H1 (cell line): ENCODE measurements around the gene WWC1. TPM values are rescaled to one million over a fixed set of nuclear protein-coding genes. Genes with fewer than 3 reads are reported as not detected.

Experiments used
- CTCF ChIA-PET: fragments of 300-600 bp; sonication (Branson Sonifier 250); formaldehyde crosslinking; loops from one replicate; lab custom pipeline; 2021; ENCODE audit not compliant: partially characterized antibody; lab: Charles Lee
- POLR2A ChIA-PET: fragments of 300-600 bp; sonication (Branson Sonifier 250); formaldehyde crosslinking; loops from one replicate; lab custom pipeline; 2021; ENCODE audit warnings: inconsistent platforms; ENCODE audit not compliant: partially characterized antibody; lab: Charles Lee
- DNase-seq, 2 experiments: peaks; one replicate each; pipeline versions ENCODE4 v3.0.0 to v3.0.0-alpha.2; 2010 to 2022; ENCODE audit warnings: low spot score in 2 of 2, low read depth in 1 of 2, mixed read lengths in 1 of 2
- FAIRE-seq: peaks from 2 replicates; lab custom pipeline; 2011; peaks lifted over from hg19 to GRCh38; lab: Jason Lieb, UNC
- H2AFZ ChIP-seq: 2 replicates; pipeline ENCODE4 v1.8.1; 2012; ENCODE audit warnings: low read length, inconsistent platforms
- H2AK5ac ChIP-seq: 2 replicates; pipeline ENCODE4 v1.6.1; 2013; ENCODE audit warnings: low read depth, low read length
- H2BK120ac ChIP-seq: replicated peaks from 2 replicates; pipeline ENCODE3; 2013; ENCODE audit warnings: low read depth, low read length, inconsistent platforms
- H2BK12ac ChIP-seq: 2 replicates; pipeline ENCODE4 v1.6.1; 2013; ENCODE audit warnings: low read depth, low read length
- H2BK15ac ChIP-seq: 2 replicates; pipeline ENCODE4 v1.6.1; 2013; ENCODE audit warnings: low read length
- H2BK20ac ChIP-seq: 2 replicates; pipeline ENCODE4 v1.6.1; 2013; ENCODE audit warnings: low read length
- H2BK5ac ChIP-seq: 2 replicates; pipeline ENCODE4 v1.6.1; 2013; ENCODE audit warnings: low read depth, low read length
- H3K14ac ChIP-seq: 2 replicates; pipeline ENCODE4 v1.6.1; 2013; ENCODE audit warnings: inconsistent platforms; ENCODE audit not compliant: insufficient read length
- H3K18ac ChIP-seq: 2 replicates; pipeline ENCODE4 v1.6.1; 2013; ENCODE audit warnings: low read length; ENCODE audit errors: extremely low read depth
- H3K23ac ChIP-seq: 2 replicates; pipeline ENCODE4 v1.6.1; 2013; ENCODE audit warnings: inconsistent platforms; ENCODE audit not compliant: insufficient read length
- H3K23me2 ChIP-seq: 2 replicates; pipeline ENCODE4 v1.6.1; 2013; ENCODE audit warnings: low read depth, low read length
- H3K27ac ChIP-seq: 2 replicates; pipeline ENCODE4 v1.6.1; 2011; ENCODE audit warnings: low read depth, low read length, inconsistent platforms
- H3K27me3 ChIP-seq, 4 experiments: replicated peaks in 1 of 4; 1 replicate in 1 of 4; 2 replicates in 3 of 4; pipeline versions ENCODE4 v1.6.1 to v1.8.1; 2011 to 2013; ENCODE audit warnings: low read length in 3 of 4, mild to moderate bottlenecking in 3 of 4, inconsistent platforms in 2 of 4, mixed read lengths in 2 of 4, moderate library complexity in 1 of 4; ENCODE audit not compliant: control insufficient read depth in 3 of 4, insufficient read depth in 3 of 4; ENCODE audit errors: extremely low read depth in 1 of 4
- H3K36me3 ChIP-seq, 4 experiments: 2 replicates each; pipeline versions ENCODE4 v1.6.1 to v1.8.1; 2011 to 2013; ENCODE audit warnings: mild to moderate bottlenecking in 4 of 4, low read length in 3 of 4, moderate library complexity in 2 of 4, control low read depth in 1 of 4, inconsistent platforms in 1 of 4; ENCODE audit not compliant: insufficient read depth in 4 of 4, control insufficient read depth in 2 of 4
- H3K4ac ChIP-seq: replicated peaks from 2 replicates; pipeline ENCODE3; 2013; ENCODE audit warnings: low read length, low read depth, mixed read lengths, inconsistent platforms; ENCODE audit not compliant: insufficient read length
- H3K4me1 ChIP-seq, 4 experiments: replicated peaks in 1 of 4; 1 replicate in 1 of 4; 2 replicates in 3 of 4; pipeline versions ENCODE4 v1.6.1 to v1.8.1; 2011 to 2013; ENCODE audit warnings: low read length in 3 of 4, inconsistent platforms in 2 of 4, mixed read lengths in 1 of 4; ENCODE audit not compliant: insufficient read depth in 4 of 4, control insufficient read depth in 3 of 4
- H3K4me2 ChIP-seq, 2 experiments: 2 replicates each; pipeline versions ENCODE4 v1.6.1 to v1.8.1; 2011 to 2013; ENCODE audit warnings: low read depth in 2 of 2, low read length in 2 of 2, control low read depth in 1 of 2, inconsistent platforms in 1 of 2, mild to moderate bottlenecking in 1 of 2; ENCODE audit not compliant: insufficient read depth in 1 of 2
- H3K4me3 ChIP-seq, 4 experiments: fragments of 200-600, 300-600 bp in 1 of 4; sonication (generic), shearing (Covaris generic), sonication (Bioruptor Twin) in 1 of 4; 2 replicates each; pipeline versions ENCODE4 v1.5.1 to v1.8.1; 2011 to 2016; ENCODE audit warnings: low read length in 4 of 4, low read depth in 3 of 4, control low read depth in 2 of 4, inconsistent platforms in 2 of 4, mild to moderate bottlenecking in 2 of 4, mixed read lengths in 1 of 4, moderate library complexity in 1 of 4; ENCODE audit not compliant: insufficient read depth in 2 of 4; ENCODE audit errors: extremely low read depth in 1 of 4
- H3K56ac ChIP-seq: replicated peaks from 2 replicates; pipeline ENCODE3; 2013; ENCODE audit warnings: low read depth, mild to moderate bottlenecking, mixed read lengths, low read length, inconsistent platforms; ENCODE audit not compliant: insufficient read length
- H3K79me1 ChIP-seq: 2 replicates; pipeline ENCODE4 v1.6.1; 2013; ENCODE audit warnings: low read depth, low read length, control low read depth
- H3K79me2 ChIP-seq, 2 experiments: 2 replicates each; pipeline versions ENCODE4 v1.6.1 to v1.8.1; 2012 to 2013; ENCODE audit warnings: low read length in 2 of 2, mild to moderate bottlenecking in 2 of 2, inconsistent platforms in 1 of 2; ENCODE audit not compliant: insufficient read depth in 2 of 2, control insufficient read depth in 1 of 2
- H3K9ac ChIP-seq, 4 experiments: replicated peaks in 1 of 4; 1 replicate in 1 of 4; 2 replicates in 3 of 4; pipeline versions ENCODE4 v1.6.1 to v1.8.1; 2011 to 2013; ENCODE audit warnings: low read depth in 3 of 4, low read length in 3 of 4, control low read depth in 2 of 4, mild to moderate bottlenecking in 2 of 4, moderate library complexity in 2 of 4, inconsistent platforms in 1 of 4; ENCODE audit errors: extremely low read depth in 1 of 4
- H3K9me3 ChIP-seq, 2 experiments: 2 replicates each; pipeline versions ENCODE4 v1.6.1 to v1.8.1; 2012 to 2013; ENCODE audit warnings: mild to moderate bottlenecking in 2 of 2, moderate library complexity in 2 of 2, control low read depth in 1 of 2, inconsistent platforms in 1 of 2, low read depth in 1 of 2, low read length in 1 of 2, mixed read lengths in 1 of 2; ENCODE audit not compliant: insufficient read depth in 2 of 2
- H4K20me1 ChIP-seq, 2 experiments: replicated peaks in 1 of 2; 2 replicates each; pipeline versions ENCODE3 to v1.8.1; 2011 to 2013; ENCODE audit warnings: inconsistent platforms in 2 of 2, low read length in 2 of 2, mild to moderate bottlenecking in 1 of 2; ENCODE audit not compliant: insufficient read depth in 2 of 2, control insufficient read depth in 1 of 2
- H4K5ac ChIP-seq: 2 replicates; pipeline ENCODE4 v1.6.1; 2013; ENCODE audit warnings: low read length, low read depth, mixed read lengths, inconsistent platforms; ENCODE audit not compliant: insufficient read length
- H4K8ac ChIP-seq: 2 replicates; pipeline ENCODE4 v1.8.0; 2013; ENCODE audit warnings: mild to moderate bottlenecking, moderate library complexity, low read length, inconsistent platforms; ENCODE audit not compliant: insufficient read depth; ENCODE audit errors: extremely low read depth
- H4K91ac ChIP-seq: replicated peaks from 2 replicates; pipeline ENCODE3; 2013; ENCODE audit warnings: low read length, mixed read lengths, inconsistent platforms; ENCODE audit not compliant: insufficient read length
- POLR2AphosphoS5 ChIP-seq: IDR thresholded peaks from 2 replicates; pipeline ENCODE4 v1.6.1; 2011; ENCODE audit warnings: low read depth, low read length
- TBP ChIP-seq: IDR thresholded peaks from 2 replicates; pipeline ENCODE4 v1.6.1; 2011; ENCODE audit warnings: low read depth, low read length, improper control_type of control experiment
- TEAD4 ChIP-seq: IDR thresholded peaks from 2 replicates; pipeline ENCODE4 v1.6.1; 2012; ENCODE audit warnings: low read depth, low read length, inconsistent platforms, mixed read lengths
- YY1 ChIP-seq: IDR thresholded peaks from 2 replicates; pipeline ENCODE4 v1.6.1; 2011; ENCODE audit warnings: low read depth, mild to moderate bottlenecking, low read length
- WGBS, 2 experiments: shearing (Covaris generic) in 1 of 2; methylation state at CpG; one replicate each; pipeline versions ENCODE4 v1.1.6 to v1.1.7; 2013 to 2015; ENCODE audit warnings: low lambda C conversion rate in 2 of 2, mixed read lengths in 2 of 2, inconsistent platforms in 1 of 2, low coverage in 1 of 2, missing lambda C conversion rate in 1 of 2; ENCODE audit not compliant: insufficient replicate concordance in 2 of 2, insufficient coverage in 1 of 2, insufficient read length in 1 of 2; ENCODE audit errors: extremely low coverage in 1 of 2, missing lambda C conversion rate in 1 of 2; 5-methylcytosine and 5-hydroxymethylcytosine counted together
- polyA plus RNA-seq, 7 experiments: library from polyadenylated mRNA; depleted of rRNA in 3 of 7; stranded (reverse) in 5 of 7; unstranded in 2 of 7; fragments of >200 nt in 5 of 7; fragments of 200-250 nt in 2 of 7; gene quantifications; 1 replicate in 5 of 7; 2 replicates in 1 of 7; 4 replicates in 1 of 7; pipeline versions ENCODE4 v1.2.1 to v1.2.3, GENCODE V29; 2011 to 2013; ENCODE audit warnings: missing spikeins in 2 of 7, mixed read lengths in 2 of 7
- total RNA-seq: library from RNA; stranded (reverse); fragmentation: NEBNext Ultra II Directional; extraction: Animal tissue kit (Norgen Biotek cat#: 25700); gene quantifications from 2 replicates; pipeline ENCODE4 v1.2.1, GENCODE V29; 2021

The WWC1 gene
- total and polyA plus RNA-seq, 2 of the 8 experiments (the other 6 are each of a cell fraction or from before 2014, with no cell fraction given) = 16.4 to 41.1 TPM

GRCh38 chr5:168420461-168420860 is 129.0 kb downstream of the WWC1 start:
- no peak overlapping the region for H3K14ac ChIP-seq
- H3K9ac ChIP-seq = no peak overlapping the region
- H2BK120ac ChIP-seq = no peak overlapping the region
- no peak overlapping the region for H2AK5ac ChIP-seq
- TF ChIP-seq POLR2AphosphoS5 (no peak), TEAD4 (no peak), YY1 (no peak), TBP (no peak)
- H2BK15ac ChIP-seq = no peak overlapping the region
- FAIRE-seq (no peak), DNase-seq (no peak)
- no peak overlapping the region for H3K4ac ChIP-seq
- no peaks in the 10 kb centered on the region for H3K79me2 ChIP-seq
- no peak overlapping the region for H3K27ac ChIP-seq
- no peak overlapping the region for H2AFZ ChIP-seq
- H3K23ac ChIP-seq = no peak overlapping the region
- H4K91ac ChIP-seq = no peak overlapping the region
- no peak overlapping the region for H2BK20ac ChIP-seq
- no peak overlapping the region for H3K18ac ChIP-seq
- 79% methylated on average over 9 of the region's 9 CpGs; no CpG with 5 or more reads in 1 of the 2 experiments for WGBS, 2 experiments
- H4K20me1 ChIP-seq = peaks cover 1 to 2% of the 10 kb centered on the region in 2 experiments
- H3K4me1 ChIP-seq = no peaks in the 10 kb centered on the region
- no peak overlapping the region for H3K4me2 ChIP-seq
- no peaks in the 10 kb centered on the region for H3K9me3 ChIP-seq
- POLR2A ChIA-PET = interaction anchor here (1.5 kb wide), 1 partner anchor 82 kb away, joined by 3 read pairs; no protein-coding TSS in a partner anchor
- no peak overlapping the region for H3K56ac ChIP-seq
- H3K27me3 ChIP-seq = no peaks in the 10 kb centered on the region
- no peak overlapping the region for H3K4me3 ChIP-seq
- no peaks in the 10 kb centered on the region for H3K23me2 ChIP-seq
- H4K8ac ChIP-seq = no peak overlapping the region
- no peak overlapping the region for H2BK5ac ChIP-seq
- CTCF ChIA-PET = interaction anchor here (2.3 to 10.0 kb wide), 2 partner anchors 12 to 129 kb away, joined by 8 to 66 read pairs; partner anchors contain the start of gene WWC1
- peaks cover 0 to 10% (median 5%) of the 10 kb centered on the region in 4 experiments; a peak in 5 of 8 replicates for H3K36me3 ChIP-seq
- no peak overlapping the region for H2BK12ac ChIP-seq
- H3K79me1 ChIP-seq = no peaks in the 10 kb centered on the region
- no peak overlapping the region for H4K5ac ChIP-seq
